DMS53 treated with DMSO at 0.1 percent for 48 hours (cell line): ENCODE results near the gene CSAD.
"Not testable (repeated sequence)": the region's sequence is repeated elsewhere in the genome, so short reads cannot be mapped to it uniquely, and the experiment has no call there.

Experiments
- DNase-seq: peaks from one replicate; lab custom pipeline; 2025; ENCODE audit not compliant: unreplicated experiment; lab: John Stamatoyannopoulos, UW

CSAD gene

GRCh38 chr12:53147653-53148052 is 33.1 kb downstream of the CSAD start:
- no peak for DNase-seq

- DNase-seq: no peak
Observed at GRCh38 chr12:53147181-53147580, 33.5 kb downstream of the CSAD start.

DNA sequence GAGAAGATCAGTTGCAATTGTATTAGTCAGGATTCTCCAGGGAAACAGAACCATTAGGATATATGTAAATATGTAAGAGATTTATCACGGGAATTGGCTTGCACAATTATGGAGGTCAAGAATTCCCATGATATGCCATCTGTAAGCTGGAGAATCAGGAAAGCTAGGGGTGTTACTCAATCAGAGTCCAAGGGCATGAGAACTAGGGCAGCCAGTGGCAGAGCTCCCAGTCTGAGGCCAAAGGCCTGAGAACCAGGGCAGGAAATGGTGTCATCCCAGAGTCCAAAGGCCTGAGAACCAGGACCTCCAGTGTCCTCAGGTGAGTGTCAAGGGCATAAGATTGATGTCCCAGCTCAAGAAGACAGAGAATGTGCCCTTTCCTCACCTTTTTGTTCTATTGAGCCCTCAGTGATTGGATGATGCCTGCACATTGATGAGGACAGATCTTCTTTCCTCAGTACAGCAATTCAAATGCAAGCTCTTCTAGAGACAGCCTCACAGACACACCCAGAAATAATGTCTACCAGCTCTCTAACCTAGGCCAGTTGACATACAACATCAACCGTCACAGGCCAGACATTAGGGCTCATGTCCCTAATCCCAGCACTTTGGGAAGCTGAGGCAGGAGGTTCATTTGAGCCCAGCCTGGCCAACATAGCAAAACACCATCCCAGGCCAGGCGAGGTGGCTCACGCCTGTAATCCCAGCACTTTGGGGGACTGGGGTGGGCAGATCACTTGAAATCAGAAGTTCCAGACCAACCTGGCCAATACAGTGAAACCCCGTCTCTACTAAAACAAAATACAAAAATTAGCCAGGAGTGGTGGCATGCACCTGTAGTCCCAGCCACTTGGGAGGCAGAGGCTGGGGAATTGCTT is 35.1 kb downstream of the CSAD start:
- no peak for DNase-seq

GRCh38 chr12:53143355-53143754 is 37.4 kb downstream of the CSAD start:
- no peak for DNase-seq

GRCh38 chr12:53133722-53134121 is 47.0 kb downstream of the CSAD start:
- no peak for DNase-seq

DNA sequence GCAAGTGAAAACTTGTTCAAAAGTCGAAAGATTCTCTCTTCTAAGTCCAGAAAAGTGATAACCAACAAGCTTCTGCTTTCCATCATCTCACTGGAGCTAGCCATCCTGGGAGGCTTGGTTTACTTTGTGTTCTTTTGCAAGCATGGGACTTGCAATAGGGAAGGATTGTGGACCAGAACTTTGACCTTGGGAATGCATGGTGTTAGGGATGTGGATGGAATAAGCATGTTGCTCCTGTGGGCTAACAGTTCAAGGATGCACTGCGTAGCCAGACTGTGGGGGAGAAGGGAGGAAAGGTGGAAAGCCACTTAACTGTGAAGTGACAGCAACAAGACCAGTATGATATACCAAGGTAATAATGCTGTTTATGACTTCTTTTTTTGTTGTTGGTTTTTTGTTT is 48.9 kb downstream of the CSAD start:
- DNase-seq: no peak

DNA sequence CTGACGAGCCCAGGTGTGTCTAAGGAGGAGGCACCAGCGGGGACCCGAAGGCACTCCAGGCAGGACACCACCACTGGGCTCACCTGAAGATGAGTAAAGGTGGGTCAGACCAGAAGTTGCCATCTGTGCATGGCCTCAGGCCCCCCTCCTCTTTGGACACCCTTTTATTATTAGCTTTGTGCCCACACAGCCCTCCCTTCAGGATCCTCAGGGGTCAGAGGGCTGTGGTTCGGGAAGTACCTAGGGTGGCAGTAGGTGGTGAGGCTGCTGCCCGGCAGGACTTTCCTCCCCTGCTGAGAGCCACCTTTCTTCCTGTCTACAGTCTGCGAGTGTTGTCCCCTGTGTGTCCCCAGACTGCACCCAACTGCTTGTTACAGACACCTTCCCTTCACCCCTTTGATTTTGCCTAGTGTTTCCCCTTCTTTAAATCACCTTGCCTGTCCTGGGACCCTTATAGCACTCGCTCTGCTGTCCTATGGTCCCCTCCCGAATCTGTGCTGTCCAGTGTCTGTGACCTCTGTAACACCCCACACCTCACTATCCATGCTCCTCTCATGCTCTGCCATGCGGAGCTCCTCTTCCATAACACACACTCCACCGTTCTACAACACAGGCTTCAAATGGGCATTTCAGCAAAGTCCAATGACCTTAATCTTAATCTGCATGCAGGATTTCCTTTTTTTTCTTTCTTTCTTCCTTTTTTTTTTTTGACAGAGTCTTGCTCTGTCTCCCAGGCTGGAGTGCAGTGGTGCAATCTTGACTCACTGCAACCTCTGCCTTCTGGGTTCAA is 51.8 kb downstream of the CSAD start:
- no peak for DNase-seq

GRCh38 chr12:53127169-53127568 is 53.6 kb downstream of the CSAD start:
- no peak for DNase-seq

GRCh38 chr12:53124352-53124723 is 56.4 kb downstream of the CSAD start:
- DNase-seq: no peak

- DNase-seq: no peak
Observed at GRCh38 chr12:53123578-53124351, 57.0 kb downstream of the CSAD start.

- DNase-seq: no peak
Observed at GRCh38 chr12:53122961-53123468, 57.7 kb downstream of the CSAD start.

GRCh38 chr12:53120685-53121525 is 59.8 kb downstream of the CSAD start:
- no peak for DNase-seq

DNA sequence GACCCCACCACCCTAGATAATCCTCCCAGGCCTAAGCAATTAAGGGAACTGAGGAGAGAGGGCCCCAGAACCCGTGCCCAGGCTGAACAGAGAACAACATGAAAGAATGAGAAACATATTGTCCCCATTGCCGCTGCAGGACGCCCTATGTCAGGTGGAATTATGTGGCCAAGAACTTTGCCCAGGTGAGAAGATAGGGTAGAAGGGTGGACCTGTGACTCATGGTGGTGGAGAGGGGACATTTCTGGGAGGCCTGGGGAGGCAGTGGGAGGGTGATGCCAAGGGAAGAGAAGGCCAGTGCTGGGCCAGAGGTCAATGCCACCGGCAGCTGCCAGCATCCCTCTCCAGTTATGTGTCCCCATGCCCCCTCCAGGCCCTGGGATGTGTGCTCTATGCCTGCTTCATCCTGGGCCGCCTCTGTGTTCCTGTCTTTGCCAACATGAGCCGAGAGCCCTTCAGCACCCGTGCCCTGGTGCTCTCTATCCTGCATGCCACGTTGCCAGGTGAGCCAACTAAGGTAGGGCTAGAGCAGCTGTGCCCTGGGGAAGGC is 61.9 kb downstream of the CSAD start:
- DNase-seq: no peak

DNA sequence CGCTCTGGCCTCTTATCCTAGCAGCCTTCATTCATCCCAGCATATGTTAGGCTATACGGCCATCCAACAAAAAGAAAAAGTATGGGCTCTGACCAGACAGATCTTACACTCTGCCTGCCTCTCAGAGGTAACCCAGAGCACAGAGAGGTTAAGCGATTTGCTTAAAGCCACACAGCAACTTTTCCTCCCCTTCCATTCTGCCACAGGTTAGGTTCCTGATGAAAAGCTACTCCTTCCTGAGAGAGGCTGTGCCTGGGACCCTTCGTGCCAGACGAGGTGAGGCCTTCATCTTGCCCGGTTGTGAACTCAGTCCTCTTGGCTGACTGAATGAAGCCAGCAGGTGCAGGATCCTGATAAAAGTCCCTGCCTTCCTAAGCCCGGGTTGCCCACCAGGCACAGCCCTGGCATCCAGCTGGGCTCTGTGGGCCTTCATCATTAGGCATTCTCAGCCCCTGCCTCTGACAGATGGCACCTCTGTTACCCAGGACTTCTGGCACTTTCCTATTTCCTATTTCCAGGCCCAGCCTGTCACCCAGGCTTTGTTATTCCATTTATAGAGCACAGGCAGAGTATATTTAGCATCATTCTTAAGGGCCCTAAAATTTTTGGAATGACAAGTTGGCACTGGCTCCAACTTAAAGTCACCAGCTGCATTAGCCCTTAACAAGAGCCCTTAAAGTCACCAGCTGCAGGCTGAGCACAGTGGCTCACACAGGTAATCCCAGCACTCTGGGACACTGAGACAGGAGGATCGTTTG is 64.7 kb downstream of the CSAD start:
- no peak for DNase-seq

- DNase-seq: no peak
Observed at GRCh38 chr12:53115112-53115890, 65.4 kb downstream of the CSAD start.

DNA sequence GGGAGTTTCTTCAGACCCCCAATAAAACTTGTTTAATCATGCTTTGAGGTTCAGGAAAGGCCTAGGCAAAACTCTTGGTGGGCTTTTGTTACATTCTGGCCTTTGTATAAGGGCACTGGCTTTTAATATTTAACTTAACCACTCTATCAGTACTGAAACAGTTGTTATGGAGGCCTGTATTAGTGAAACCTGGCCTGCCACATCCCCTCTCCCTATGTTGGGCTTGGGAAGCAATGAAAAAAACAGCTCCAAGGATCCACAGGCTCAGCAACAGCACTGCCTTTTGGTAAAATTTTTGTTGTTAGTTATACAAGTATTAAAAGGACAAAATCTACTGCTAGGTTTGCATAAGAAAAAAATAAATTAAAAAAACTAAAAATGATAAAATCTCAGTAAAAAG is 66.8 kb downstream of the CSAD start:
- no peak for DNase-seq

- DNase-seq: no peak
Observed at GRCh38 chr12:53113136-53113705, 67.5 kb downstream of the CSAD start.

GRCh38 chr12:53112431-53112830 is 68.3 kb downstream of the CSAD start:
- DNase-seq: not testable (repeated sequence)
